Measurements from ENCODE around the gene ADM2.

ADM2 gene

GRCh38 chr22:50467773-50468440 lies 13.4 kb upstream of the ADM2 start:
- DNase-seq (ENCODE audit: low read depth in 2 of 2) = no peak

GRCh38 chr22:50468626-50469025 lies 12.7 kb upstream of the ADM2 start:
- no peak for DNase-seq (ENCODE audit: low read depth in 2 of 2)

GRCh38 chr22:50469377-50470305 lies 11.7 kb upstream of the ADM2 start:
- DNase-seq (ENCODE audit: low read depth in 2 of 2) = no peak

GRCh38 chr22:50470491-50470890 lies 10.9 kb upstream of the ADM2 start:
- DNase-seq (ENCODE audit: low read depth in 2 of 2) = no peak

GRCh38 chr22:50471197-50471847 lies 10.0 kb upstream of the ADM2 start:
- DNase-seq (ENCODE audit: low read depth in 2 of 2) = no peak

- DNase-seq (ENCODE audit: low read depth in 2 of 2) = no peak
Observed at GRCh38 chr22:50471962-50472361, 9.4 kb upstream of the ADM2 start.

GRCh38 chr22:50473088-50473487 lies 8.3 kb upstream of the ADM2 start:
- DNase-seq (ENCODE audit: low read depth in 2 of 2) = no peak

GRCh38 chr22:50473855-50474671 lies 7.3 kb upstream of the ADM2 start:
- no peak for DNase-seq (ENCODE audit: low read depth in 2 of 2)

GRCh38 chr22:50474710-50475651 lies 6.4 kb upstream of the ADM2 start, which contains the start of gene SBF1:
TSS of gene SBF1 (minus strand) at chr22:50475035. CDS start at chr22:50474840, 195 bp downstream.
- peak; percentile 63 to 71 for DNase-seq (ENCODE audit: low read depth in 2 of 2)

- DNase-seq (ENCODE audit: low read depth in 2 of 2) = no peak
Observed at GRCh38 chr22:50475652-50476002, 5.7 kb upstream of the ADM2 start.

- DNase-seq (ENCODE audit: low read depth in 2 of 2) = no peak
Observed at GRCh38 chr22:50476868-50477267, 4.5 kb upstream of the ADM2 start.

- no peak for DNase-seq (ENCODE audit: low read depth in 2 of 2)
Observed at GRCh38 chr22:50477923-50478322, 3.4 kb upstream of the ADM2 start.

- no peak for DNase-seq (ENCODE audit: low read depth in 2 of 2)
Observed at GRCh38 chr22:50479721-50480120, 1.6 kb upstream of the ADM2 start.

GRCh38 chr22:50481045-50481439 lies 301 bp upstream of the ADM2 start:
- DNase-seq (ENCODE audit: low read depth in 2 of 2) = no peak

- DNase-seq (ENCODE audit: low read depth in 2 of 2) = no peak
Observed at GRCh38 chr22:50482107-50483074, 1.0 kb downstream of the ADM2 start.

- DNase-seq (ENCODE audit: low read depth in 2 of 2) = no peak
Observed at GRCh38 chr22:50483106-50483505, 1.8 kb downstream of the ADM2 start.

GRCh38 chr22:50483556-50483955 lies 2.2 kb downstream of the ADM2 start:
- DNase-seq (ENCODE audit: low read depth in 2 of 2) = no peak

GRCh38 chr22:50483977-50484853 lies 2.9 kb downstream of the ADM2 start:
- DNase-seq (ENCODE audit: low read depth in 2 of 2) = no peak
